NT2/D1 (cell line): ENCODE results near the gene PHRF1.

Experiments used
- DNase-seq: peaks from one replicate; pipeline ENCODE4 v3.0.0-alpha.2; 2011; ENCODE audit warnings: low read depth, low spot score
- H3K27me3 ChIP-seq: 2 replicates; pipeline ENCODE4 v1.6.0; 2011; ENCODE audit warnings: mild to moderate bottlenecking; ENCODE audit not compliant: insufficient read length, insufficient read depth
- H3K36me3 ChIP-seq: 2 replicates; pipeline ENCODE4 v1.6.1; 2011; ENCODE audit warnings: mild to moderate bottlenecking, low read length, mixed read lengths; ENCODE audit not compliant: insufficient read depth, insufficient read length
- H3K4me1 ChIP-seq: 2 replicates; pipeline ENCODE4 v1.5.1; 2011; ENCODE audit not compliant: insufficient read depth, insufficient read length
- H3K4me3 ChIP-seq: 2 replicates; pipeline ENCODE4 v1.5.1; 2011; ENCODE audit warnings: low read depth; ENCODE audit not compliant: insufficient read length
- H3K9ac ChIP-seq: 2 replicates; pipeline ENCODE4 v1.6.0; 2011; ENCODE audit warnings: low read depth; ENCODE audit not compliant: insufficient read length
- H3K9me3 ChIP-seq: 2 replicates; pipeline ENCODE4 v1.5.1; 2011; ENCODE audit warnings: mild to moderate bottlenecking, low read length; ENCODE audit not compliant: insufficient read depth
- SUZ12 ChIP-seq: IDR thresholded peaks from 2 replicates; pipeline ENCODE4 v1.6.1; 2011; ENCODE audit not compliant: insufficient read length, insufficient read depth; ENCODE audit errors: extremely low read depth
- YY1 ChIP-seq: IDR thresholded peaks from 2 replicates; pipeline ENCODE4 v1.6.1; 2011; ENCODE audit not compliant: insufficient read length, insufficient read depth
- ZNF274 ChIP-seq: IDR thresholded peaks from 2 replicates; pipeline ENCODE4 v1.6.1; 2011; ENCODE audit warnings: mild to moderate bottlenecking, low read depth, low read length

PHRF1 gene

DNA sequence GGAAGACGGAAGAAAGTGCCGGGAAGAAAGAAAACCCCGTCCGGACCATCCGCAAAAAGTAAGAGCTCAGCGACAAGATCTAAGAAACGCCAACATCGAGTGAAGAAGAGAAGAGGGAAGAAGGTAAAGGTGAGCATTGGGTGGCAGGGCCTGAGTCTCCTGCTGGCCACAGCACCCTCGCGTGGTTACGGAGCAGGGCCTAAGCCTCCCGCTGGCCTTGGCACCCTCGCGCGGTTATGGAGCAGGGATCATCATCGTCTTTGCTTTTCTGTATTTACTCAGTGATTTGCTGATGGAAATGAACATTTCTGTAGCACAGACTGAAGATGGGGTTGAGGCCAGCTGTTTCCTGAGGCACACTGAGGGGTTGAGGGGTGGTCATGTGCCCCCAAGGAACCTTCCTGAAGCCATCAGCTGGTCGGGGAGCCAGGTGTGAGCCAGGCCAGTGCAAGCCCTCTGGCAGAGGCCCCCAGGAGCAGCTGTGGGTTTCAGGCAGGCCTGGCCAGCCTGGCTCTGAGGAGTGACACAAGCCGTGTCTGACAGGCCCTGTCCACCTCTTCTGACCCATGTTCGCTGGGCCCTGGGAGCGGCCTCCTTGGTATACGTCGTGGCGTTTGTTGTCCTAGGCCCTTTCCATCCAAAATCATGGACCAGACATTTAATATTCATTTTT, 25.4 kb downstream of the PHRF1 start:
- no peak overlapping the region for H3K9ac ChIP-seq
- peaks cover 12% of the 10 kb centered on the region for H3K4me1 ChIP-seq
- no peak for TF ChIP-seq YY1
- no peaks in the 10 kb centered on the region for H3K27me3 ChIP-seq
- H3K9me3 ChIP-seq = no peaks in the 10 kb centered on the region
- DNase-seq = no peak
- H3K36me3 ChIP-seq = peaks cover 88% of the 10 kb centered on the region
- no peak overlapping the region for H3K4me3 ChIP-seq

GRCh38 chr11:603154-603553, 26.9 kb downstream of the PHRF1 start:
- TF ChIP-seq ZNF274 (no peak), YY1 (no peak), SUZ12 (no peak)
- H3K9me3 ChIP-seq = no peaks in the 10 kb centered on the region
- H3K36me3 ChIP-seq = peaks cover 89% of the 10 kb centered on the region
- no peaks in the 10 kb centered on the region for H3K27me3 ChIP-seq
- H3K4me1 ChIP-seq = peaks cover 12% of the 10 kb centered on the region
- H3K9ac ChIP-seq = no peak overlapping the region
- no peak overlapping the region for H3K4me3 ChIP-seq
- no peak for DNase-seq

DNA sequence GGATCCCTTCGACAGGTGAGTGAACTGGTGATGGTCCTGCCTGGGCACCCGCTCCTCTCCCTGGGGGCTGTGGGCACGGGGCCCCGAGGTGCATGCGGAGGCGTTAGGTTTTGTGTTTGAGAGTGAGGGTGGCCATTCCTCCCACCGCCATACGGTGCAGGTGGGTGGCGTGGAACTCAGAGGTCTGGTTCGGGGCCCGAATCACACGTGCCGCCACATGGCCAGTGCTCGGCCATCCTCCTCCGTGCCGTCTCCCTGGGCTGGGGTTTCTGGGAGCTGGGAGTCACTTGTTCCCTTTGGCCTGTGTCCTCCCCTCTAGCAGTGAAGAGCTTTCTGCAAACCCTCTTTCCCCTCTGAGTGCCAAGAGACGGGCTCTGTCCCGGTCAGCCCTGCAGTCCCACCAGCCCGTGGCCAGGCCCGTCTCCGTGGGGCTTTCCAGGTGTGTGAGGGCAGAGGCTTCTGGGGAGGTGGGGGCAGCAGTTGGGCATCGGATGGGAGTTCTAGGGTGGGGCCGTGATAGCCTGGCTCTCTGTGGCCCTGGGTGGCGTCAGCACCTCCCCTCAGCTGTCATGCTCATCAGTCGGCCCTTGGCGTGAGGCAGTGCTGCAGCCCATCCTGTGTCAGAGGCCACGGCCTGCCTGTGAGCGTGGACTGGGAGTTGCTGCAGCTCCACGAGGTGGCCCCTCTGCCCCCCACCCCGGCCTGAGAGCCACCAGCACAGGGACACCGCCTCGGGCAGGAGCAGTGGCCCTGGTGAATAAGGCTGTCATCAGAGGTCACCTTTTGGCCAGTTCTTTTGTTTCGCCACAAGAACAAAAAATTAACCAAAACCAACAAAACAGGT, 29.2 kb downstream of the PHRF1 start:
- no peak for DNase-seq
- Histone ChIP-seq H3K9ac (no peak overlapping the region), H3K9me3 (no peaks in the 10 kb centered on the region), H3K36me3 (peaks cover 94% of the 10 kb centered on the region), H3K4me1 (peaks cover 12% of the 10 kb centered on the region), H3K4me3 (no peak overlapping the region), H3K27me3 (no peaks in the 10 kb centered on the region)
- TF ChIP-seq ZNF274 = no peak
- TF ChIP-seq YY1 = no peak
- TF ChIP-seq SUZ12 = no peak

DNA sequence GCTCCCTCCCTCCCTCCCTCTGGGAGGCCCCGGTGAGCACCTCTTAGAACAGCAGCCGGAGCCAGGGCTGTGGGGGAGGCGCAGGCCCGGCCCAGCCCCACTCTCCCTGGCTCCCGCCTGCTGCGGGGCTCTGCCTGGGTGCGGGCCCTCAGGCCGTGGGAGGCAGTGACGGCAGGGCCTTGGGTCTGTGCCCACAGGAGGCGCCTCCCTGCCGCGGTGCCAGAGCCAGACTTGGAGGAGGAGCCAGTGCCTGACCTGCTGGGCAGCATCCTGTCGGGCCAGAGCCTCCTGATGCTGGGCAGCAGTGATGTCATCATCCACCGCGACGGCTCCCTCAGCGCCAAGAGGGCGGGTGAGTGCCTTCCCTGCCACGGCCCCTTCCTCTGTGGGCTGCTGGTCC, 30.0 kb downstream of the PHRF1 start:
- H3K9me3 ChIP-seq = no peaks in the 10 kb centered on the region
- TF ChIP-seq YY1 (no peak), ZNF274 (no peak), SUZ12 (no peak)
- peaks cover 97% of the 10 kb centered on the region for H3K36me3 ChIP-seq
- no peak overlapping the region for H3K4me3 ChIP-seq
- H3K4me1 ChIP-seq = peaks cover 14% of the 10 kb centered on the region
- H3K27me3 ChIP-seq = no peaks in the 10 kb centered on the region
- no peak for DNase-seq
- H3K9ac ChIP-seq = no peak overlapping the region

- no peak overlapping the region for H3K9ac ChIP-seq
- DNase-seq = no peak
- peaks cover 17% of the 10 kb centered on the region for H3K4me1 ChIP-seq
- no peaks in the 10 kb centered on the region for H3K27me3 ChIP-seq
- no peaks in the 10 kb centered on the region for H3K9me3 ChIP-seq
- no peak overlapping the region for H3K4me3 ChIP-seq
- peaks cover 94% of the 10 kb centered on the region for H3K36me3 ChIP-seq
- TF ChIP-seq SUZ12 = no peak
- TF ChIP-seq ZNF274 = no peak
- TF ChIP-seq YY1 = no peak
These were observed 30.9 kb downstream of the PHRF1 start for GRCh38 chr11:607020-607780.

DNA sequence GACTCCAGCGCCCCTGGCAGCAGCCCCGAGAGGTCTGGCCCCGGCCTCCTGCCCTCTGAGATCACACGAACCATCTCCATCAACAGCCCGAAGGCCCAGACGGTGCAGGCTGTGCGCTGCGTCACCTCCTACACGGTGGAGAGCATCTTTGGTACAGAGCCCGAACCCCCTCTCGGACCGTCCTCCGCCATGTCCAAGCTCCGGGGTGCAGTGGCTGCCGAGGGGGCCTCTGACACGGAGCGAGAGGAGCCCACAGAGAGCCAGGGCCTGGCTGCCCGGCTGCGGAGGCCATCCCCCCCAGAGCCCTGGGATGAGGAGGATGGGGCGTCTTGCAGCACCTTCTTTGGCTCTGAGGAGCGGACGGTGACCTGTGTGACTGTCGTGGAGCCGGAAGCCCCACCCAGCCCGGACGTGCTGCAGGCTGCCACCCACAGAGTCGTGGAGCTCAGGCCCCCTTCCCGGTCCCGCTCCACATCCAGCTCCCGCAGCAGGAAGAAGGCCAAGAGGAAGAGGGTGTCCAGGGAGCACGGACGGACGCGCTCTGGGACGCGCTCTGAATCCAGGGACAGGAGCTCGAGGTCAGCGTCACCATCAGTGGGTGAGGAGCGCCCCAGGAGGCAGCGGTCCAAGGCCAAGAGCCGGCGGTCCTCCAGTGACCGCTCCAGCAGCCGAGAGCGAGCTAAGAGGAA, 31.8 kb downstream of the PHRF1 start:
- Histone ChIP-seq H3K4me1 (peaks cover 25% of the 10 kb centered on the region), H3K4me3 (no peak overlapping the region), H3K9ac (no peak overlapping the region), H3K36me3 (peaks cover 95% of the 10 kb centered on the region), H3K9me3 (no peaks in the 10 kb centered on the region), H3K27me3 (no peaks in the 10 kb centered on the region)
- no peak for TF ChIP-seq ZNF274
- TF ChIP-seq SUZ12 = no peak
- no peak for TF ChIP-seq YY1
- no peak for DNase-seq
